H7 (cell line): ENCODE measurements around the gene COX6A2. TPM values are rescaled to one million over a fixed set of nuclear protein-coding genes. Genes with fewer than 3 reads are reported as not detected.
"Not testable (repeated sequence)": the region's sequence is repeated elsewhere in the genome, so short reads cannot be mapped to it uniquely, and the experiment has no call there.

ENCODE experiments used
- DNase-seq: peaks from one replicate; pipeline ENCODE4 v3.0.0; 2012
- H3K27me3 ChIP-seq: 2 replicates; pipeline ENCODE4 v1.6.0; 2011; ENCODE audit warnings: mild to moderate bottlenecking, low read length; ENCODE audit not compliant: control insufficient read depth, insufficient read depth
- H3K36me3 ChIP-seq: replicated peaks from 2 replicates; pipeline ENCODE4 v1.5.1; 2011; ENCODE audit warnings: low read length; ENCODE audit not compliant: control insufficient read depth, insufficient read depth
- H3K4me3 ChIP-seq: 2 replicates; pipeline ENCODE4 v1.5.1; 2011; ENCODE audit warnings: low read depth, mild to moderate bottlenecking, control low read depth, low read length, moderate library complexity; ENCODE audit not compliant: insufficient read depth
- total RNA-seq: library from RNA; depleted of rRNA; stranded (reverse); fragments of >200 nt; shearing (Covaris generic); gene quantifications from 2 replicates; pipeline ENCODE4 v1.2.3, GENCODE V29; 2014

COX6A2 gene
- total RNA-seq, 1 experiment from 2014 or later = not detected

DNA sequence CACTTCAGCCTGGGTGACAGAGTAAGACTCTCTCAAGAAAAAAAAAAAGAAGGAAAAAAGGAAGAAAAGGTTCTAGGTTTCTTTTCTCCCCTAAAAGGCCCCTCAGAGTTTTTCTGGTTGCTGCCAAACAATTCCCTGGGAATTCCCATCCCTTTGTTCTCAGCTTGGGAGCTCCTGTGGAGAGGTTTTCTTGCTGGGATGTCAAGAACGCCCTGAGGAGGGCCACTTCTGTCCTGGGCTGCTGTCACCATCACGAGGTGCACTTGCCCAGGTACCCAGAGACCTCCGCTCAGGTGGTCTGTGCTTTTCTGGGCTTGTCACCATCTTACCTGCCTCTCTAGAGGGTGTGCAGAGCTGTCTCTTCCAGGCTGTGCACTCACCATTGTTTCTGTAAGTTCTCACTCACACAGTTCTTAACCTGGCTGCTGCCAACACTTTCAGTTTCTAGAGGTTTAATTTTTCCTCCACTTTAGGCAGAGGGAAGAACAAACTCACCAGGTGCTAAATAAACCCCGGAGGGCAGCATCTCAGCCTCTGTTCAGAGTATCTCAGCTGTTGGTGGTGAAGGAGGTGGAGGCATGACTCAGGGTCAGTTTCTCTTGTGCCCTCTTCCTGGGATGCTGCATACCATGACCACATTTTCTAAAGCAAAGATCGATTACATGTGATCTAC, 2.4 kb upstream of the COX6A2 start:
- DNase-seq = peak; percentile 69
- peaks cover 9% of the 10 kb centered on the region for H3K27me3 ChIP-seq

DNA sequence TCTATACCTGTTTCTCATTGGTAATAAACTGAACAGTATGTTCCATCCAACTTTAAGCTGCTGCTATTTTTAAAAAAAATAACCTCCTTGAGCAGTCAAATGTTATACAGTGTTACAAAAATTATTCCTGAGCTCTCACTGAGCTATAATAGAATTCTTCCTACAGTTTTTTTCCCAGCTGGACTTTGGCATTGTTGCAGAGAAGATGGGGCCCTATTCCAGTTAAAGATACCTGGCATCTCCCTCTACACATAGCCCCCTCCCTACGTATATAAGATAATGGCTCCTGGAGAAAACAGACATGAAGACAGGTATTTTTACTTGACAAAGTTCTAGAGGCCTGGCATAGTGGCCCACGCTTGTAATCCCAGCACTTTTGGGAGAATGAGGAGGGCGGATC, 1.6 kb upstream of the COX6A2 start:
- no peak for DNase-seq
- H3K4me3 ChIP-seq = no peak overlapping the region
- H3K27me3 ChIP-seq = peaks cover 9% of the 10 kb centered on the region

More for the DNA sequence above, 2.4 kb upstream of the COX6A2 start:
- Histone ChIP-seq H3K36me3 (no peaks in the 10 kb centered on the region), H3K4me3 (no peak overlapping the region)

DNA sequence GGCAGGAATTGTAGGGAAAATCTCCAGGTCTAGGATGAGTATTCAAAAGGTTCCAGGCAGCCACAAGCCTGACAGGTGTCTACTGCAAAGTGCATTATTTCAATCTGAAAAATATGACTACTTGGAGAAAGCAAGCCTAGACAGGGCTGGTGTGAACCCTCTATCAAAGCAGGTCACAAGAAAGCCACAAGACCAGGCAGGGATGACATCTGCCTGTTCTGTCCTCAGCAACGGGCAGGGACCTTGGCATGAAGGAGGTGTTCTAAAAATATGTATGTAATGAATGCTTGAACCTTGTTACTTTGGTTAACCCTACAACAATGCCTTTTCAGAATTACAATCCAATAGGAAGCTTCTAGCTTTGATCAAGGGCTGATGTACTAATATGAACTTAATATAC, 1.2 kb upstream of the COX6A2 start:
- Histone ChIP-seq H3K4me3 (no peak overlapping the region), H3K27me3 (peaks cover 9% of the 10 kb centered on the region), H3K36me3 (no peaks in the 10 kb centered on the region)
- no peak for DNase-seq

More for the DNA sequence above, 1.6 kb upstream of the COX6A2 start:
- H3K36me3 ChIP-seq = no peaks in the 10 kb centered on the region

DNA sequence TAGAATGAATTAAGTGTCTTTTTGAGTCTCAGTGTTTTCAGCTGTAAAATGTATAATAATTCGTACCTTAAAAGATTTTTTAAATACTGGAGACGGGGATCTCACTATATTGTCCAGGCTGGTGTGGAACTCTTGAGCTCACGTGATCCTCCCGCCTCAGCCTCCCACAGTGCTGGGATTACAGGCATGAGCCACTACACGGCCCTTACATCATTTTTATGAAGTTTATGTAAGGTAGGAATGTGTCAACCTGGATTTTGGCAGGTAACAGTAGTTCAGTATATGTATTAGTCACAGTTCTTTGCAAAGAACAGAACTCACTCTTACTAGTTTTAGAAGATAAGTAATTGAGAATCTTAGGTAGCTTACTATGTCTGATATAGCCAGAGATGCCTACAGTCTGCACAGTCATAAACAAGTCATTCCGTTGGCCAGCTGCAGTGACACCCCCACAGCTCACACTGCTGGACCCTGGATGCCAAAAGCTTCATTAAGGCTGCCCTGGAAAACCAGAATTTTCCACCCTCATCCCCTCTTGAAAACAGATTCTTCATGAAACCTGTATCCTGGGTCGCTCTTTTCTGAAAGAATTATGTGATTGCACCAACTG, 583 bp upstream of the COX6A2 start:
- DNase-seq = no peak
- Histone ChIP-seq H3K27me3 (peaks cover 9% of the 10 kb centered on the region), H3K36me3 (no peaks in the 10 kb centered on the region), H3K4me3 (no peak overlapping the region)

DNA sequence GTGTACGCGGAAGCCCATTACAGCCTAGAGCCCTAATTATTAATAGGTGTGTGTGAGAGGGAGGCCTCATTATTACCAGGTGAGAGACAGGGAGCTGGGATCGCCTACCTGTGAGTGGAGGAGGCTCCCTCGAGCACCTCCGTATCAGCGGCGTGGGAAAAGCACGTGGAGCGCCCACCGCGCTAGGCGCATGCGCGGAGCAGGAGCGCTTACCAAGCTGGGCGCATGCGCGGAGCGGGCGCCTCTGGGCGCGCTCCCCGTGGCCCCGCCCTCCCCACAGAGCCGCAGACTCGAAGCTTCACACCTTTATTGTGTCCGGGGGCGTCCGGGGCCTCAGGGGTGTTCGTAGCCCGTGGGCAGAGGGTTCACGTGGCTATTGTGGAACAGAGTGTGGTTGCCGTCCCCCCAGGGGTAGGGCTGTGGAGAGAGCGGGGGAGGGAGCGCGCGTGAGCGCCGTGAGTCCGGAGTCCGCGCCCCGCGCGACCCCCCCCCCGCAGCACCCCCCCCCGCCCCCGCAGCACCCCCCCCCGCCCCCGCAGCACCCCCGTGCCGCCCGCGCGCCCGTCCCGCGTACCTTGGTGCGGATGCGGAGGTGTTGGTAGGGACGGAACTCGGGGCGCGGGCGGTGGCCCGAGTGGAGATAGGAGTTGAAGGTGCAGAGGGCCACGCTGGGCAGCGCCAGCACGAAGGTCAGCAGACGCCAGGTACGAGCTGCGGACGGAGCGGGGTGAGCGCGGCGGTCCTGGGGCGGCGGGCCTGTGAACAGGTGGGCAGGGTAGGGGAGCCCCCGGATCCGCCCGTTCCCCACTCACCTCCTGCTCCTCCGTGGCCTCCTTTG, 500 bp downstream of the COX6A2 start:
- Histone ChIP-seq H3K36me3 (no peaks in the 10 kb centered on the region), H3K4me3 (peak overlapping the region; percentile 21; the same call in 1 of the 2 replicates), H3K27me3 (peaks cover 9% of the 10 kb centered on the region)
- DNase-seq = peak; percentile 69

DNA sequence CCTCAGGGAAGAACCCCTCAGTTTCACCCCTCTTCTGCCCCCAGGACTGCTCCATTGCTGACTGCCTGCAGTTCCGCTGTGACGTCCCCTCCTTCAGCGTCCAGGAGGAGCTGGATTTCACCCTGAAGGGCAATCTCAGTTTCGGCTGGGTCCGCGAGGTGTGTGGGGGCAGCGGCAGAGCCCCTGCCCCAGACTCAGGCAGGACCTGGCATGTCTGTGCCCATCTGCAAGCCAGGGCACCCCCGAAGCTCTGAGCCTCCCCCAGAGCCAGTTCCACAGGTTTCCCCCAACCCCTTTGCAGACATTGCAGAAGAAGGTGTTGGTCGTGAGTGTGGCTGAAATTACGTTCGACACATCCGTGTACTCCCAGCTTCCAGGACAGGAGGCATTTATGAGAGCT, 4.4 kb downstream of the COX6A2 start:
- H3K36me3 ChIP-seq = no peaks in the 10 kb centered on the region
- peaks cover 9% of the 10 kb centered on the region for H3K27me3 ChIP-seq
- peak; percentile 28 for DNase-seq

DNA sequence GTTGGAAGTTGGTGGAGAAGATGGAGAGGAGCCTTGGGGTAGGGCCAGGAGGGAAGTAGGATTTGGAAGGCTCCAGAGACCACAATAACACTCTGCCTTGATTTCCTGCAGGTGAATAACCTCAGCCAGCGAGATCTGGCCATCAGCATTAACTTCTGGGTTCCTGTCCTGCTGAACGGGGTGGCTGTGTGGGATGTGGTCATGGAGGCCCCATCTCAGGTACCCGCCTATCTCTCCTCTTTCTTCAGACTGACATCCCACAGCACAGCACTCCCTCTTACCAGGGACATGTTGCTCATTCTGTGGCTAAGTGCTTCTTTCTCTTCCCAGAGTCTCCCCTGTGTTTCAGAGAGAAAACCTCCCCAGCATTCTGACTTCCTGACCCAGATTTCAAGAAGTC, 4.9 kb downstream of the COX6A2 start:
- Histone ChIP-seq H3K4me3 (no peak overlapping the region), H3K27me3 (peaks cover 9% of the 10 kb centered on the region), H3K36me3 (no peaks in the 10 kb centered on the region)
- no peak for DNase-seq

More for the DNA sequence above, 4.4 kb downstream of the COX6A2 start:
- no peak overlapping the region for H3K4me3 ChIP-seq

DNA sequence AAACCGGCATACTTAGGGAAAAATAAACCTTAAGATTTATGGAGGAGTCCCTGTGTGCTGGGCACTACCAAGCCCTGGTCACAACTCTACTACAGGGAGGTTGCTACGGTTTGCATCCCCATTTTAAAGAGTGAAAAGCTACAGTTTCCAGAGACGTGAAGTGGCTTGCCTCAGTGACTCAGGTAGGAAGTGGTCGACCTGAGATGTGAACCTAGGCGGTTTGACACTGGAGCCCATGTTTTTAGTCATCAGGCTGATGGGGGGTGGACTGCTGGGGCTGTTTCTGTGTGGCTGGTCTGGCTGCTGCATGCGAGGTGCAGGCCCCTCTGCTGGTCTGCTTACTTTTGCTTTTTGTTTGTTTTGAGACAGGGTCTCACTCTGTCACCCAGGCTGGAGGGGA, 6.6 kb downstream of the COX6A2 start:
- no peaks in the 10 kb centered on the region for H3K36me3 ChIP-seq
- DNase-seq = no peak
- no peaks in the 10 kb centered on the region for H3K27me3 ChIP-seq
- no peak overlapping the region for H3K4me3 ChIP-seq

DNA sequence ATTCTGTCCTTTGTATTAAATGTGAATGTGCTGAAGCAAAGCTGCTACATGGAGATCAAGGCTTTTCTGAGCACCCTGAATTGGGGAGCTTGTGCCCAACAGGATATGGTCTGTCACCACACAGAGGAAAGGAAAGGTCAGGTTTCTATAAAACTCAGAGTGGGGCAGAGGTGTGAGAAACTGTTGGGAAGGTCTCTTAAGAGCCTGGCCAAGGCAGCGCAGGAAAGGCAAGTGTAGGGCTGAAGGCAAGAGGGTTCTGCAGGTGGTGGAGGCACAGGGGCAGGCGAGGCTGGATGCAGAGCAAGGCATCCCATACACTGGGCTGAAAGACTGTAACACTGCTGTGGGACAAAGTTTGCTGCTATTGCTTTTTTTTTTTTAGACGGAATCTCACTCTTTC, 8.1 kb downstream of the COX6A2 start:
- DNase-seq = no peak
- Histone ChIP-seq H3K36me3 (no peaks in the 10 kb centered on the region), H3K27me3 (no peaks in the 10 kb centered on the region), H3K4me3 (no peak overlapping the region)

DNA sequence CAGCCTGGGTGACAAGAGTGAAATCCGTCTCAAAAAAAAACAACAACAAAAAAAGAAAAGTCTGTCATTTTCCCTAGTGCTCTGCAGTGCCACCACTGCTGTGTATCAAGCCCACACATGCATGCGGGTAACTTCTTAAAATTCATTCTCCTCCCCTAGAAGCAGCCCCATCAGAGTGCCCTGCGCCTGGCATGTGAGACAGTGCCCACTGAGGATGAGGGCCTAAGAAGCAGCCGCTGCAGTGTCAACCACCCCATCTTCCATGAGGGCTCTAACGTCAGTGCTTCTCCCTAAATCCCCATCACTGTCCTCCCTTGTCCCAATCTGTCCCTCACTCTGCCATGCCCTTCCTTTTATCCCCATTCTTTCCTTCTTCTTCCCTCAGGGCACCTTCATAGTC, 10.2 kb downstream of the COX6A2 start:
- no peaks in the 10 kb centered on the region for H3K27me3 ChIP-seq
- DNase-seq = no peak
- no peak overlapping the region for H3K4me3 ChIP-seq
- H3K36me3 ChIP-seq = no peaks in the 10 kb centered on the region

DNA sequence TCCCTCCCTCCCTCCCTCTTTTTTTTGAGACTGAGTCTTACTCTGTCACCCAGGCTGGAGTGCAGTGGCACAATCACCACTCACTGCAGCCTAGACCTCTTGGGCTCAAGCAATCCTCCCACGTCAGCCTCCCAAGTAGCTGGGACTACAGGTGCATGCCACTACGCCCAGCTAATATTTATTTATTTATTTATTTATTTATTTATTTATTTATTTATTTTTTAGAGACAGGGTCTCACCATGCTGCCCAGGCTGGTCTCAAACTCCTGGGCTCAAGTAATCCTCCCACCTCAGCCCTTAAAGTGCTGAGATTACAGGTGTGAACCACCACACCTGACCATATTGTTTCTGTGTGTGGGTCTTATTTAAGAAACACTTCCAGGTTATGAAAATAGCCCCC, 11.1 kb downstream of the COX6A2 start:
- not testable (repeated sequence) for H3K4me3 ChIP-seq, H3K36me3 ChIP-seq, DNase-seq, H3K27me3 ChIP-seq

DNA sequence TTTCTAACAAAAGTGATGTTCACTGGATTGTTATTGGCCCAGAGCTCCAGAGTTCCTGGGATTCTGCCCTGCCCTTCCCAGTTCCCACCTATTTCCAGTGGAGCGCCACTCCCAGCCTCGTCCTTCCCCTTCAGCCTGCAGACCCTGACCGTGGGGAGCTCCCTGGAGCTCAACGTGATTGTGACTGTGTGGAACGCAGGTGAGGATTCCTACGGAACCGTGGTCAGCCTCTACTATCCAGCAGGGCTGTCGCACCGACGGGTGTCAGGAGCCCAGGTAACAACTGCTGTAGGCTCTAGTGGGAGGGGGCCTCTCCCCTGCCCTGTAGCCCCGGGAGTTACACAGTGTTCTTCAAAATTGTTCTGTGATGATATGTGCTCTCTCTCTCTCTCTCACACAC, 11.8 kb downstream of the COX6A2 start:
- DNase-seq = no peak
- Histone ChIP-seq H3K36me3 (no peaks in the 10 kb centered on the region), H3K27me3 (no peaks in the 10 kb centered on the region), H3K4me3 (no peak overlapping the region)

DNA sequence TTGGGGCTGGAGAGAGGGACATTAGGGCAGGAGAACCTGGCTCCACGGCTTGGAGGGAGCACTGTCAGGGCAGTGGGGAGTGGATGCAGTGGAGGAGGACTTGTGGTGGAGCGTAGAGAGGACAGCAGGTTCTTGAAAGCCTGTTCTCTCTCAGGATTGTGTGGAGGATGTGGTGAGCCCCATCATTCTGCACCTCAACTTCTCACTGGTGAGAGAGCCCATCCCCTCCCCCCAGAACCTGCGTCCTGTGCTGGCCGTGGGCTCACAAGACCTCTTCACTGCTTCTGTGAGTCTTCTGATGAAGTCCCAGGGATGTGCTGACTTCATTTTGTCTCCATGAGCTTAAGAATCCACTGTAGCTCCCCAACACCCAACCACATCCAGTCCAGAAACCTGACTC, 13.5 kb downstream of the COX6A2 start:
- DNase-seq = no peak
- Histone ChIP-seq H3K4me3 (no peak overlapping the region), H3K36me3 (no peaks in the 10 kb centered on the region), H3K27me3 (no peaks in the 10 kb centered on the region)

DNA sequence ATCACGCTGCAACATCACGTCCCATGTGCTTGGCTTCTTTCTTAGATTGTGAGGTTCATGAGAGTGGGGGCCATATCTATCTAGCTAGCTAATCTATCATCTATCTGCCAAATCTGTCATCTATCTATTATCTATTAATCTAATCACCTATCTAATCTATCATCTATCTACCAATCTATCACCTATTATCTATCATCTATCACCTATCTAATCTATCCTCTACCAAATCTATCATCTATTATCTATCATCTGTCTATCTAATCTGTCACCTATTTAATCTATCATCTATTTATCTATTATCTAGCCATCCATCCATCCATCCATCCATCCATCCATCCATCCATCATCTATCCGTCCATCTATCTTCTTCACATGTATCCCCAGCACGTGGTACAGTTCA, 14.2 kb downstream of the COX6A2 start:
- no peaks in the 10 kb centered on the region for H3K27me3 ChIP-seq
- no peak for DNase-seq
- H3K36me3 ChIP-seq = no peaks in the 10 kb centered on the region
- H3K4me3 ChIP-seq = no peak overlapping the region

DNA sequence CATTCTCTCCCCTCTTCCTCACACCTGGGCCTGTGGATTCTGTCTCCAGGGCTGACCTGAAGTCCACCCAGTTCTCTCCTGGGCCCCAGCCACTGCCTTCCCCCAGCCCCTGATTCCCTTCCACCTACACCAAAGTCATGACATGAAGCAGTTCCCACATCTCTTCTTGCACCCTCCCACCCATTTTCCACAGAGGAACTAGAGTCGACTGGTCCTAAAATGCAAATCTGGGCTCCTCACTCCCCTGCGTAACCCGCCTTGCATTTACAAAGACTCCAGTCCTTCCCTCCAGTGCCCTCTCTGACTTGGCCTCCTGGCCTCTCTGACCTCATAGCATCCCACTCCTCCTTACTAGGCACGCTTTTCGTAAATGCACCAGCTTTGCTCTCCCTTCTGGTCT, 14.8 kb downstream of the COX6A2 start:
- Histone ChIP-seq H3K27me3 (no peaks in the 10 kb centered on the region), H3K4me3 (no peak overlapping the region), H3K36me3 (no peaks in the 10 kb centered on the region)
- DNase-seq = no peak
